ENCODE measurements around the gene KPNA5. TPM values are rescaled to one million over a fixed set of nuclear protein-coding genes. Genes with fewer than 3 reads are reported as not detected.

KPNA5 gene
- 21.9 TPM for total RNA-seq (ENCODE audit: unreplicated experiment)
- long read RNA-seq, partial matches to known transcripts = 0 of 2 reads
- long read RNA-seq, other reads (novel, unspliced or antisense) = 1 of 2 reads

DNA sequence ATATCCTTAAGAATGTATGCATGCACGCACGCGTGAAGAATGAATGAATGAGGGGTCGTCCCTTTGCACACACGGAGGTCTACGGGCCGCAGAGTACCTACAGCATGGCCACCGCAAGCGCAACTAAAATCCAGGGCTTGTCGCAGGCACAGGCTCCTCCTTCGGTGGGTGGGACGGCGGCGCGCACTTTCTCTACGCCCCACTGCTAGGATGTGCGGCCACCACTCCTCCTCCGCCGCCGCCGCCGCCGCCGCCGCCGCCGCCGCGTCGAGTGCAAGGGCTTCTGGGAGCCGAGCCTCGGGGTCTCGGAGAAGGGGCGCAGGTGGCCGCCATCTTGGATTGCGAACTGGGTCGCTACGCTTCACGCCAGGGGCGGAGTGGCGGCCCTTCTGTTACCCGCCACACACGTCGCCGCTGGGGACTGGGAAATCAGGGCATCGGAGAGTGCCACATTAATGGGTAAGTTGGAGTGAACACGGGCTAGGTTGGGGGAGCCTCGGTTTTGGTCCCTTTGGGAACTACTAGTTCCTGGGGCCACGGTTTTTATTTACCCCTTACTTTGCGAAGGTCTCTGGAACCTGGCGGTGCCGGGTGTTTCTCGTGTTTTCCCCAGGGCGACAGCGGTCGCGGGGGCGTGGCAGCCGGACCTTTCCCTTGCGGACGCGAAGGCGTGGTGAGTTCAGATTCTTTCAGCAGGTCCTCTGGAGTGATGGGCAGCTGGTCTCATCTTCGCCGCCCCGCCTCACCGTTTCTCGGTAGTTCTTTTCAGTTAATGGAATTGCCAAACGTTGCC is at the start of gene KPNA5:
Gene KPNA5, plus strand, starts transcription at position 332 of the 793 bp plus-strand sequence. Its CDS starts 124 bp downstream, at position 456.
- Mint-ChIP-seq H3K27me3 (ENCODE audit: unreplicated experiment) (peaks cover 5% of the 10 kb centered on the region), H3K36me3 (ENCODE audit: unreplicated experiment) (no peaks in the 10 kb centered on the region), H3K9me3 (ENCODE audit: unreplicated experiment) (peaks cover 11% of the 10 kb centered on the region), H3K4me3 (ENCODE audit: unreplicated experiment) (peak within 1 kb of the TSS; percentile 98), H3K4me1 (ENCODE audit: low read depth, unreplicated experiment) (peaks cover 4% of the 10 kb centered on the region), H3K27ac (ENCODE audit: unreplicated experiment) (peak within 1 kb of the TSS; percentile 97)
- peak; percentile 93 for DNase-seq
- TF ChIP-seq, protein P1, sequence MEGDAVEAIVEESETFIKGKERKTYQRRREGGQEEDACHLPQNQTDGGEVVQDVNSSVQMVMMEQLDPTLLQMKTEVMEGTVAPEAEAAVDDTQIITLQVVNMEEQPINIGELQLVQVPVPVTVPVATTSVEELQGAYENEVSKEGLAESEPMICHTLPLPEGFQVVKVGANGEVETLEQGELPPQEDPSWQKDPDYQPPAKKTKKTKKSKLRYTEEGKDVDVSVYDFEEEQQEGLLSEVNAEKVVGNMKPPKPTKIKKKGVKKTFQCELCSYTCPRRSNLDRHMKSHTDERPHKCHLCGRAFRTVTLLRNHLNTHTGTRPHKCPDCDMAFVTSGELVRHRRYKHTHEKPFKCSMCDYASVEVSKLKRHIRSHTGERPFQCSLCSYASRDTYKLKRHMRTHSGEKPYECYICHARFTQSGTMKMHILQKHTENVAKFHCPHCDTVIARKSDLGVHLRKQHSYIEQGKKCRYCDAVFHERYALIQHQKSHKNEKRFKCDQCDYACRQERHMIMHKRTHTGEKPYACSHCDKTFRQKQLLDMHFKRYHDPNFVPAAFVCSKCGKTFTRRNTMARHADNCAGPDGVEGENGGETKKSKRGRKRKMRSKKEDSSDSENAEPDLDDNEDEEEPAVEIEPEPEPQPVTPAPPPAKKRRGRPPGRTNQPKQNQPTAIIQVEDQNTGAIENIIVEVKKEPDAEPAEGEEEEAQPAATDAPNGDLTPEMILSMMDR (IDR thresholded peaks at IDR 0.05; ENCODE audit: partially characterized antibody, unreplicated experiment) = no peak

DNA sequence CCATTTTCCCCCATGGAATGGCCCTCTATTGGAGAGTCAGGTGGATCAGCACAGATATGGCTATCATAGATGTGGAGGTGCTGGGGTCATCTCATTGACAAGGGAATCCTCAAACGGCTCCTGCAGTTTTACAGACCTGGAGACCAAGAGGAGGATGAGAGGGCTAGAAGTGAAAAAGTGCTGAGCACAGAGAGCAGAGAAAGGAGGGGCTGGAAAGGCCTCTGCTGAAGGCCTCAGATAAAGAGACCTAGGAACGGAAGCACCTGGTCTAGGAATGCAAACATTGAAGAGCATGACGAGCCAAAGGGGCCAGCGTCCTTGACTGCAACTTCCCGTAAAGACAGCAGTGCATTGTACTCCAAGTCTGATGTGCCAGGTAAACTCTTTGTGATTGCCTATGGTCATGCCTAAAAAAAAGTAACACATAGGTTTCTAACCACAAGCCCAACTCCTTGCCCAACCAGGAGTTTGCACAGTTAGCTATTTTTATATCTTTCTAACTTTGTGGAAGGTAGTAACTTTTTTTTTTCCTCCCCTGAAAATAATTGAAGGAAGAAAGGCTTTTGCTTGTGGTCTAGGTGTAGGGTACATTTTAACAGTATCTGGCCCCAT is 49.5 kb upstream of the KPNA5 start:
- DNase-seq = no peak
- Mint-ChIP-seq H3K9me3 (ENCODE audit: unreplicated experiment) (no peaks in the 10 kb centered on the region), H3K4me3 (ENCODE audit: unreplicated experiment) (no peak overlapping the region), H3K36me3 (ENCODE audit: unreplicated experiment) (peaks cover 5% of the 10 kb centered on the region), H3K4me1 (ENCODE audit: low read depth, unreplicated experiment) (no peaks in the 10 kb centered on the region), H3K27me3 (ENCODE audit: unreplicated experiment) (no peaks in the 10 kb centered on the region), H3K27ac (ENCODE audit: unreplicated experiment) (no peak overlapping the region)
- TF ChIP-seq, protein P1 (IDR thresholded peaks at IDR 0.05; ENCODE audit: partially characterized antibody, unreplicated experiment) = no peak

DNA sequence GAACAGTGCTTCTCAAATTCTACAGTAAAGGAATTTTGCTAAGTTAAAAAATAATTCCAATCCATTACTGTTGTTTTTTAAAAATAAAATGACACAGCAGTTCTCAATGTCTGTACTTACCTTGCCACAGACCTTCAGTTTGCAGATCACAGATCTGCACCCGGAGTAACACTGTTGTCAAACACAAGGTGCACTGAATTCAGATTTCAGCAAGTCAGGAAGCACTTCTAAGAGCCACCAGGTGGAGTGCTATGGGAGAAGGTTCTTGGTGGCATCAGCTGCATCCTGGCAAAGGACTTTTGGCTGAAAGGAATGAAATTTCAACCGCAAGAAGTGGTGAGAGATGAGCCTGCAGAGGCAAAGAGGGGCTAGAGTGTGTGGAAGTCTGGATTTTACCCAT is 47.3 kb upstream of the KPNA5 start:
- TF ChIP-seq, protein P1 (IDR thresholded peaks at IDR 0.05; ENCODE audit: partially characterized antibody, unreplicated experiment) = no peak
- Mint-ChIP-seq H3K4me1 (ENCODE audit: low read depth, unreplicated experiment) (no peaks in the 10 kb centered on the region), H3K4me3 (ENCODE audit: unreplicated experiment) (no peak overlapping the region), H3K27ac (ENCODE audit: unreplicated experiment) (peak overlapping the region; percentile 26), H3K36me3 (ENCODE audit: unreplicated experiment) (peaks cover 11% of the 10 kb centered on the region), H3K27me3 (ENCODE audit: unreplicated experiment) (no peaks in the 10 kb centered on the region), H3K9me3 (ENCODE audit: unreplicated experiment) (no peaks in the 10 kb centered on the region)
- DNase-seq = no peak

- Mint-ChIP-seq H3K9me3 (ENCODE audit: unreplicated experiment) (peaks cover 2% of the 10 kb centered on the region), H3K4me3 (ENCODE audit: unreplicated experiment) (no peak overlapping the region), H3K27me3 (ENCODE audit: unreplicated experiment) (no peaks in the 10 kb centered on the region), H3K27ac (ENCODE audit: unreplicated experiment) (no peak overlapping the region), H3K36me3 (ENCODE audit: unreplicated experiment) (no peaks in the 10 kb centered on the region), H3K4me1 (ENCODE audit: low read depth, unreplicated experiment) (no peaks in the 10 kb centered on the region)
- TF ChIP-seq, protein P1 (IDR thresholded peaks at IDR 0.05; ENCODE audit: partially characterized antibody, unreplicated experiment) = no peak
- no peak for DNase-seq
Measured at GRCh38 chr6:116648156-116648555, 32.9 kb upstream of the KPNA5 start.

GRCh38 chr6:116649129-116649528 is 31.9 kb upstream of the KPNA5 start:
- TF ChIP-seq, protein P1 (IDR thresholded peaks at IDR 0.05; ENCODE audit: partially characterized antibody, unreplicated experiment) = no peak
- H3K36me3 Mint-ChIP-seq (ENCODE audit: unreplicated experiment) = no peaks in the 10 kb centered on the region

More at GRCh38 chr6:116649129-116649528, 31.9 kb upstream of the KPNA5 start:
- peaks cover 2% of the 10 kb centered on the region for H3K9me3 Mint-ChIP-seq (ENCODE audit: unreplicated experiment)
- DNase-seq = no peak
- no peaks in the 10 kb centered on the region for H3K27me3 Mint-ChIP-seq (ENCODE audit: unreplicated experiment)
- H3K4me3 Mint-ChIP-seq (ENCODE audit: unreplicated experiment) = no peak overlapping the region
- H3K4me1 Mint-ChIP-seq (ENCODE audit: low read depth, unreplicated experiment) = no peaks in the 10 kb centered on the region
- no peak overlapping the region for H3K27ac Mint-ChIP-seq (ENCODE audit: unreplicated experiment)
